AG08396 (cell line): Measurements from ENCODE around the gene KIF21A.
A peak's percentile ranks its signal among the peaks of the same experiment; 100 is the strongest.
"Not testable (repeated sequence)": the region's sequence is repeated elsewhere in the genome, so short reads cannot be mapped to it uniquely, and the experiment has no call there.

Source experiments
- DNase-seq: peaks from one replicate; pipeline ENCODE4 v3.0.0; 2012; ENCODE audit warnings: low spot score, mixed read lengths

KIF21A gene

GRCh38 chr12:39443081-39443928 is at the start of gene KIF21A:
Gene KIF21A (minus strand): TSS chr12:39443120. CDS start chr12:39442970, 150 bp downstream.
- DNase-seq, result peak; percentile 95

GRCh38 chr12:39490500-39491282 is 47.8 kb upstream of the KIF21A start:
- DNase-seq, result peak; percentile 12

- no peak for DNase-seq
Measured at GRCh38 chr12:39483597-39483996, 40.7 kb upstream of the KIF21A start.

- no peak for DNase-seq
Measured at GRCh38 chr12:39483042-39483441, 40.1 kb upstream of the KIF21A start.

GRCh38 chr12:39476894-39477293 is 34.0 kb upstream of the KIF21A start:
- no peak for DNase-seq

GRCh38 chr12:39476121-39476520 is 33.2 kb upstream of the KIF21A start:
- DNase-seq, result no peak

- DNase-seq, result not testable (repeated sequence)
Measured at GRCh38 chr12:39475136-39475535, 32.2 kb upstream of the KIF21A start.

- no peak for DNase-seq
Measured at GRCh38 chr12:39467432-39467870, 24.5 kb upstream of the KIF21A start.

- DNase-seq, result no peak
Measured at GRCh38 chr12:39464976-39465695, 22.2 kb upstream of the KIF21A start.

- DNase-seq, result no peak
Measured at GRCh38 chr12:39461059-39461458, 18.1 kb upstream of the KIF21A start.

- no peak for DNase-seq
Measured at GRCh38 chr12:39459027-39459434, 16.1 kb upstream of the KIF21A start.

GRCh38 chr12:39451977-39452376 is 9.1 kb upstream of the KIF21A start:
- no peak for DNase-seq

- DNase-seq, result no peak
Measured at GRCh38 chr12:39448038-39448437, 5.1 kb upstream of the KIF21A start.

- no peak for DNase-seq
Measured at GRCh38 chr12:39443929-39444209, 949 bp upstream of the KIF21A start.

GRCh38 chr12:39442831-39443080 is 164 bp downstream of the KIF21A start:
- no peak for DNase-seq

- no peak for DNase-seq
Measured at GRCh38 chr12:39441963-39442830, 723 bp downstream of the KIF21A start.

GRCh38 chr12:39441189-39441962 is 1.5 kb downstream of the KIF21A start:
- DNase-seq, result no peak

- no peak for DNase-seq
Measured at GRCh38 chr12:39440781-39441180, 2.1 kb downstream of the KIF21A start.

GRCh38 chr12:39440101-39440500 is 2.8 kb downstream of the KIF21A start:
- no peak for DNase-seq

GRCh38 chr12:39435531-39435930 is 7.4 kb downstream of the KIF21A start:
- no peak for DNase-seq

- DNase-seq, result no peak
Measured at GRCh38 chr12:39431797-39432196, 11.1 kb downstream of the KIF21A start.
